ENCODE measurements around the gene SOX1.

The SOX1 gene

DNA sequence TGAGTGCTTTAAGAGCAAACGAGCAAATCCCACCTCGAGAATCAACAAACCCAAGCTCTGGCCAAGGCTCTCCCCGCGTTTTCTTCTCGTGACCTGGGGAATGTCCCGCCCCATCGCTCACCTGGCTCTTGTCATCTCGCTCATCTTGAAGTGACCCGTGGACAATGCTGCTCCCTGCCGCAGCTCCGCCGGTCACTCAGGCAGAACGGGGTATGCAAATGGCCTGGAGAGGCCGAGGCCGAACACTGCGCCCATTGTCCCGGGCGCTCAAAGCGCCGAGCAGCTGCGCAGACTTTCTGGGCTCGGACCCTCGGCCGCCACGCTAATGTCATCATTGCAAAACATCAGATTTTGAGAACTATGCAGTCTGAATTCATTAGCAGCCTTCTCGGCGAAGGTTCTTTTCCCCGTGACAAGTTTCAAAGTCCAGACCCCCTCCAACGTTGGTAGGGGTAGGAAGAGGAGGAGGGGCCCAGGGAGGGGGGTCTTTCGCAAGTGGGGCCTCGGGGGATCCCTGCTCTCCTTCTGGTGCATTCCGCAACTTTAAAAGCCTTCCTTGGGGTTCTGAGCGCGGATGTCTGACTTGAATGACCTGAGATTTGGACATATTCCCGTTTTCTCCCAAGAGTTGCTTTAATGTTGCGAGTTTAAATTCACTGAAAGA, 39.7 kb downstream of the SOX1 start:
- no peak for DNase-seq (ENCODE audit: low read depth in 2 of 2)

DNA sequence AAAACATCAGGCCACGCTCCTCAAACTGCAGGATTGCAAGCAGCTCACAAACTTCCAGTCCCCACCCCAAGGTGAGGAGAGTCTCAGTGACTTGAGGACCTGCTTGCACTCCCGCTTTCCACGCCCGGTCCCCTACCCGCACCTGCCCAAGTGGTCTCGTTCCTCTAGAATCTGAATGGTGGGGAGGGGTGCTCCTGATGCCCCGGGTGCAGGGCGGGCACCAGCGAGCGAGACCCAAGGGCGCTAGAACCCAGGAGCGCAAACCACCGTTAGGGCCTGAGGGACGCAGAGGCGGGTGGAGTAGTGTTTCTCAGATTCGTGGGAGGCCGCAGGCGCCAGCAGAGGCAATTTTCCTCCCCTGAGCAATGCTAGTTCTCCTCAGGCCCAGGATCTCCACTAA, 40.3 kb downstream of the SOX1 start:
- no peak for DNase-seq (ENCODE audit: low read depth in 2 of 2)

DNA sequence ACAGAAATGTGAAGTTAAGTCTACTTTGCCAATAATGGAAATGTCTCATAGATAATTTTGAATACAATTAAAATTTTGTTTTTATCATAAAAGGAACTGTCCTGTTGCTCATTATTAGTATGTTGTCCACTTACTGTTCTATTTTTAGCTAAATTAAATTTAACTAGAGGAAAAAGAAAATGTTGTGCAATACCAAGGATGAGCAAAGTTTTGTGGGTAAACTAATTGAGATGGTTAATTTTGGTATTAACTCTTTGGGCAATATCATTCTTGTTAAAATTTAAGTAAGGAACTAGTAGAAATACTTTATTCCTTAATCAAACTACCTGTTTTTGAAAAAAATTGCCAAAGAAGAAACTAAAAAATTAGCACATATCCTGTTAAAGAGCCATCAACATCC, 43.5 kb downstream of the SOX1 start:
- DNase-seq (ENCODE audit: low read depth in 2 of 2): no peak

DNA sequence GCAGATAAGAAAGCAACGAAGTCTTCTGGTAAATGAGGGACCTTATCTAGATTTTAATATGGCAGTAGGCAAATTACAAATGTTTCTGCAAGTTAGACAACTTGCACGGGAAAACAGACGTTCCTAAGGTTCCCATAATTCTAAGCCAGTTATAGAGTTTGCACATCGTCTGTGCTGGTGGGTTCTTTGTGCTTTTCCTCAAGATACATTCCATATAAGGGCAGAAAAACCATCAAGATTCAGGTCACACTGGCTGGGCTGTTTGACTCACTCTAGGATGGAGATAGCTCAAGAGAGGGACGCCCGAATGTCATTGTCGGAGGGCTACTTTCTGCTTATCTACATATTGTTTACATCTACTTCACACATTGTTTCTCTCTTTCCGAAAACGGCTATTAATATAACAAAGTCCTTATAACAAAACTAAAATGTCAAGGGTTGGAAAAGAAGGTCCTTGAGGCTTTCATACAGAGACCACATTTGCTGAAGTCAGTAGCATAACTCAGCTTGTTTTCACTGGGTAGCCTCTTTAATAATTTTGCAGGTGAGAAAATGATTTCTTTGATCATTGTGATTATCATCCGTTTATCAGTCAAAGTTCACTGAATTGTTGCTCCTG, 44.4 kb downstream of the SOX1 start:
- no peak for DNase-seq (ENCODE audit: low read depth in 2 of 2)

DNA sequence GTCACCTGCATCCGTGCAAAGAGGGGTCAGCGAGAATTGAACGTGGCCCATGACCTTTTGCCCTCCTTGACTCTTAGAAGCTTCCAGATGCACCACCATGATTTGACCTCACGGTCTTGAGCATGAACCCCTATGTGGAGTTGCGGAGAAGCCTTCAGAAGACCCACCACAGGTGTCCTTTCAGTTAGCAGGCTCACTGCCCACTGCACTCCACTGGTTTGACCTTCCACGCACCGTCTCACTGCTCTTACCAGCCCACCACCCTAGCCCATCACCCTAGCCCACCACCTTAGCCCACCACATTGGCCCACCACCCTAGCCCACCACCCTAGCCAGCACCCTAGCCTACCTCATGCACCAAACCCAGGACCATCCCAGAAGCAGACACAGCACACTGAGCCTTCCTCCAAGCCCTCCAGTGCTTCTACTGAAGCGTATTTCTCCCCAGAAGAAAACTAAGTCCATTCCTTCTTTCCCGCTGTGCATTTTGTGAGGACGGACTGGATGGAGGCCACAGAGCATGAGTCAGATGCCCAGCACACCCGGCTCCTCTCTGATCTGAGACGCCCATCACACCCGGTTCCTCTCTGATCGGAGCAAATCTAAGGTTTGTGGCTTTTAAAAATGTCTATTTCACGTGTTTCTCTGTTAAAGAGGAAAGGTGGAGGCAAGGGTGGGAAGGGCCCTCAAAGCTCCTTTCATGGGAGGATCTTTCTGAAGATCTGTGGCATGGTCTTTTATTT, 45.8 kb downstream of the SOX1 start:
- DNase-seq (ENCODE audit: low read depth in 2 of 2): no peak

DNA sequence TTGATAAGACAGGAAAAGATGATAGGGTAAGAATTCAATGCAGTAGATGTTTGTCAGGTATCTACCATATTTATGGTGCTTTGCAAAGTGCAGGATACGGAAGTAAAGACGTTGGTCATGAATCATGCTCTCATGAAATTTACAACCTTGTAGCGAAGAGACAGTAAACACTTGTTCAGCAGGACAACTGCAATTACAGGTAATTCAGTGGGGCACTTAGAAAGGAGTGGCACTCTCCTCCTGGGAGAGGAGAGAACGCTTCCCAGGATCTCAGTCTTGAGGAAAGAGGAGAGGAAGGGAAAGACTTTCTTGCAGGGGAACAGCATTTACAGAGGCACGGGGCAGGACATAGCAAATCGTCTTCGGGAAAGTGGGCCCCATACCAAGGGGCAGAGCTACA, 46.4 kb downstream of the SOX1 start:
- no peak for DNase-seq (ENCODE audit: low read depth in 2 of 2)

DNA sequence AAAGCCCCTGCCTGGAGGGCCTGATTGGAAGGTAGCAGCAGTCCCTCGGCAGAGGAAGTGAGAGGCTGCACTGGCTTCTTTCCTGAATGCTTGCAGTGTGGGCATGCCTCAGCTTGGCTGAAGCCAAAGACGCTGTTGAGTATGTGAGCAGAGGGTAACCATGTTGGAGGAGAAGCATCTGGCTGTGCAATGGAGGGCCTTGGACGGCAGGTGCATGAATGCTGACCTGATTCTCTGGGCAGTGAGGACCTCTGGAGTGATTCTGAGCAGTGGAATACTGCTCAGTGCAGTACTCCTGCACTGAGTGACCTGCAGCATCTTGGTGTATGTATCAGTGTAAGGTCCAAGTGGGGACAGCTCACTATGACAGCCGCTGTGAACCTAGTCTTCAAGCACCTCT, 46.9 kb downstream of the SOX1 start:
- DNase-seq (ENCODE audit: low read depth in 2 of 2): no peak

DNA sequence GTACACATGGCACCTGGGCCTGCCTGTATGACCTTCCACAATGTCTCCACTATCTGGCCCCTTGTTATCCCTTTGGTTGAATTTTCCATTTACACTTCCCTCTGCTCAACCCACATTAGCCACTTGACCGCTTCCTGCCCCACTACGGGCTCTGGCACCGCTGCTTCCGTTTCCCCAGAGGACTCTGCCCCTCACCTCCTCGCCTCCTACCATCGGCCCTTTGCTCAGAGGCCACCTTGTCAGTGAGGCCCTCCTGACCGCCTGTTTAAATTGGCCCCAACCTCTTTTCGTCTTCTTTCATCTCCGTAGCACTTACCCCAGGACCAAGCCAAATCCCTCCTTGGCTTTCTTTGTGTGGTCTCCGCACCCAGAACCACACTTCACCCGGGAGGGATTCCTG, 47.4 kb downstream of the SOX1 start:
- no peak for DNase-seq (ENCODE audit: low read depth in 2 of 2)

DNA sequence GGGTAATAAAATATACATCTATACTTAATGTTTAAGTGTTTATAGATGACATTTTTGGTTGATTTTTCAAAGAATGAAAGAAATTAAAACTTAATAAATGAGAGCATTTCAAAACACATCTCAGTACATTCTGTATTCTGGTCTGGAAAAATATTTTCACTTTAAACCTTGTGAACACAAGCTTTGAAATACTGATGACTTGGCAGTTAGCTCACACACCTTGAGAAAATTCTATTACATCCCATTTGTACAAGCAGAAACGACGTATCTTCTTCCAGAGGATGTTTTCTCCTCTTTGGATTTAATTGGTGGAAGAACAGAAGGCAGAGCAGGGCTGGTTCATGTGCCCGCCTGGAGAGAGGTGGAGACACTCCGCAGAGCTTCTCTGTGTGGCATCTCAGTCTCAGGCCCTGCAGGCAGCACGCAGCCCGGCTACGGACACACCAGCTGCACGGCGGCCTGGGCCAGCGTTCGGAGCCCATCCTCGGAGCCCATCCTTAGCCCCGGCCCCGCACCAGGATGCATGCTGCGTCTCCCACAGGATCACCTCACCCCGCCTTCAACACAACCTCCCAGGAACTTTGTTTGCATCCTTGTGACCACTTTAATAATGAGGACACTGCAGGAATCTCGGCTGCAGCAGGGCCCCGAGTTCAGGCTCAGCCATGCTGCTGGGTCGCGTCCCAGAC, 48.6 kb downstream of the SOX1 start:
- no peak for DNase-seq (ENCODE audit: low read depth in 2 of 2)

DNA sequence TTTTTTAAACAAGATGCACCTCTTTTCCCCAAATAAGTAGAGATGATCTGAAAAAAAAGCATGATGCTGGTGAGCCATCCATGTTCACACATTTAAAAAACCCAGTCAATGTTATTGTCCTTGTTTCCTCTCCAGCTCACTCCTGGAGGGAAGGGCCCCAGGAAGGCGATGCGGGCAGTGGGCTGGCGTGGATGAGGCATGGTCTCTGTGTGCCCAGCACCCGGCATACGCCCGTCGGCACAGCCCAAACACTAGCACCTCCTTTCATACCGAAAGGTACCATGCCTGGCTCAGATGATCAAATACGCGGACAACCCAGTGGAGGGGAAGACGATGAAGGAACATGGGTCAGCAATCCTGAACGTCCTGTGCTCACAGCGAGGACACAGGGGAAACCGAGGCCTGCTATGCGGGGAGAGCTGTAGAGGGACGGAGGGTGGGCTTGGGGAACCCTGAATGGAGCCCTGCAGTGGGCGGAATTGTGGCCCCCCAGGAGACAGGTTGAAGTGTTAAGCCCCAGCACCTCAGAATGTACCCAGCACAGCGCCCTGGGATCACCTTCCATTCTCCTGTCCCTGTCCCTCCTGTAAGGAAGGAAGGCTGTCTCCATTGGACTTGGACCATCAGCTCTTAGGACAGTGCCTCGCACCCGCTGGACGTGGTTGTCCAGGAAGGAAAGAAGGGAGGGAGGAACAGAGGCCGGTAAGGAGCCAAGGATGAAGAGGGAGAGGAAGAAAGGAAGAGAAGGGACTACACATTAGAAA, 49.4 kb downstream of the SOX1 start:
- DNase-seq (ENCODE audit: low read depth in 2 of 2): no peak

DNA sequence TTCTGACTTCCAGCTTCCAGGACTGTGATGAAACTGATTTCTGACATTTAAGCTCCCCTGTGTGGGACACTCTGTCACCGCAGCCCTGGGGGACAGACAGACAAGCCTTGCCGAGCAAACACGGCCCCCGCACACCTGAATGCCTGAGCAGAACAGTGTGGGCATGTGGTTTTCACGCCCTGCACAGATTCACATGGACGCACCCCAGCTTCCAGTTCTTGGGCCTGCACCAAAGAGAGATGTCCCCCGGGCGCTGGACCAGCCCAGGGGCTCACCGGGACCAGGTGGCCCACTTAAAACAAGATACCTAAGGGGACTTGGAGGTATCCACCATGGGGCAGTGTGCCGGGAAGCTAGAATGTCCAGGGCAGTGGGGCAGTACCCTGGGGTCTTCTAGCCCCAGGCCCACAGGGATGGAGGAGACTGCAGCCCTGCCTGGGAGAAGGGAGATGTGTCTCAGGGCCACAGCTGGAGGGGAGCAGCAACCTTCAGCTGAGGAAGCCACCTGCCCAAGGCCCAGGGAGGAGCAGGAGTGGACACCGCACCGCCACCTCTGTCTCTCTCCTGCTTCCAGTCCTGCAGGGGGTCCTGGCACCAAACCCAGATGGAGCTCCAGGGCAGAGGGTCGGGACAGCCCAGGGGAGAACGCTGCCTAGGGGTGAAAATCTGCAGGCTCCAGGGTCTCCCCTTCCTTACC, 50.5 kb downstream of the SOX1 start:
- DNase-seq (ENCODE audit: low read depth in 2 of 2): no peak

DNA sequence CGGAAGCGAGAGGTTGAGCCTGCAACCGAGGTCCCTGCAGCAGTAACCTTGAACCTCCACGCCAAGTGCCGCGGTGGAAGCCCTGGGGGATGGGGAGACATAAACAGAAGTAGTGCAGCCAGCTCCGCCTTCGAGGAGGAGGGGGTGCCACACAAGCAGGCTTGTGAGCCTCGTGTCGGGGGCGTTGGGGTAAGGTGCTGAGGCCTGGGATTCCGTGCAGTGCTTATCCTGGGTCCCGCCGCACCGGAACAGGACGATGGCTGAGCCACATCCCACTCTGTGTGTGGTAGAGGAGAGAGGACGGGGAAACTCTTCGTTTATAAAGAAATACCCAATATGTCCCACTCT, 51.0 kb downstream of the SOX1 start:
- DNase-seq (ENCODE audit: low read depth in 2 of 2): no peak

DNA sequence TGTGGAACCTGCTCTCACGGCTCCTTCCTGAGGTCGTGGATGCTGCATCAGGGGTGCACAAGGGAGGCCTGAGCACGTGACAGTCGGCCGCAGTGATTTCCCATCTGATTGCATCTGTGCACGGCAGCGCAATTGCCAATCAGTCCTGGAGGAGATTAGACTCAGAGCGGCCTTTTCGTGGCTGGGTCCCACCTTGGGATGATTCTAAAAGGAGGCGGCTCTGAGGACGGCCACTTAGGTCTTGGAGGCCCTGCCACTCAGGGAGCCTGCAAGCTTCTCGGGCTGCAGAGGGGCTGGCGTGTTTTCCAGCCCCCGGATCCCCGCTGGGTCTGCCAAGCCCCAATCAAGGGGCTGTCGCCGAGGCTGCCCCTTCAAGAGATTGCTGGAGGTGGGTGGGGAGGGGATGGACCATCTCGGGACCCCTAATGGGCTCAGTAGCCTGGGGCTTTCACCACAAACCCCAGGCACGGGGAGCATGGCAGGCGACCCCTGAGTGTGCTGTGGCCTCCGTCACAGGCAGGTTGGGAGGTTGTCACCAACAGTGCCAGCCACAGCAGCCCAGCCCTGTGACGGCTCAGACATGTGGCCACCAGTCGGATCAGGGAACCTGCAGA, 51.6 kb downstream of the SOX1 start:
- DNase-seq (ENCODE audit: low read depth in 2 of 2): no peak

DNA sequence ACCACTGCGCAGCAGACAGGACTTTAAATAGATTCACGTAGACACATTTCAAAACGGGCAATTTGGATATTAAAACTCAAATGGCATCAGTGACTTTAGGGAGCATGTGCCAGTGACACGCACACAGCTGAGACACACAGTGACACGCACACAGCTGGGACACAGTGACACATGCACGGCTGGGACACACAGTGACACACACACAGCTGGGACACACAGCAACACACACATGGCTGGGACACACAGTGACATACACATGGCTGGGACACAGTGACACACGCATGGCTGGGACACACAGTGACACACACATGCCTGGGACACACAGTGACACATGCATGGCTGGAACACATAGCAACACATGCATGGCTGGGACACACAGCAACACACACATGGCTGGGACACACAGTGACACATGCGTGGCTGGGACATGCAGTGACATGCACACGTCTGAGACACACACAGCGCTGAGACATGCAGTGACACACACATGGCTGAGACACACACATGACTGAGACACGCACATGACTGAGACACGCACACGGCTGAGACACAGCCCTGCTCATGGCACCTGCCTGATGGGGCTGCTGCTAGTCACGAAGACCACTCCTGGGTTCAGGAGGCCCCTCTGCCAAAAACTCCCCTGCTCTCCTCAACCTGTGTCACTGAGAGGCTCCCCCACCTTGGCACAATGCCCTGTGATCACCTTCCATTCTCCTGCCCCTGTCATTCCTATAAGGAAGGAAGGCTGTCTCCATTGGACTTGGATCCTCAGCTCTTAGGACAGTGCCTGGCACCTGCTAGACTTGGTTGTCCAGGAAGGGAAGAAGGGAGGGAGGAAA, 52.5 kb downstream of the SOX1 start:
- no peak for DNase-seq (ENCODE audit: low read depth in 2 of 2)

DNA sequence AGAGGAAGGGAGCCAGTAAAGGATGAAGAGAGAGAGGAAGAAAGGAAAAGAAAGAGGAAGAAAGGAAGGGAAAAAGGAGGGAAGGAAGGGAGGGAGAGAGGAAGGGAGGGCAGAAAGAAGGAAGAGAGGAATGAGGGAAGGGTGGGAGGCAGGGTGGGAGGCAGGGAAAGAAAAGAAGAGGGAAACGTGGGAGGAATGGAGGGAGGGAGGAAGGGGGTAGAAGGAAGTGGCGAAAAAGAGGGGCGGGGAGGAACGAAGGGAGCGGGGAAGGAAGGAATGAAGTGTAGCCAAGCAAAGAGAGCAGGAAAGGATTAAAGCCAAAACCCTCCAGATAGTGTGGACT, 53.1 kb downstream of the SOX1 start:
- DNase-seq (ENCODE audit: low read depth in 2 of 2): no peak
